ENCODE measurements around the gene STXBP6.

GRCh38 chr14:24892497-24893051, 157.4 kb downstream of the STXBP6 start:
- TF ChIP-seq, protein P1, sequence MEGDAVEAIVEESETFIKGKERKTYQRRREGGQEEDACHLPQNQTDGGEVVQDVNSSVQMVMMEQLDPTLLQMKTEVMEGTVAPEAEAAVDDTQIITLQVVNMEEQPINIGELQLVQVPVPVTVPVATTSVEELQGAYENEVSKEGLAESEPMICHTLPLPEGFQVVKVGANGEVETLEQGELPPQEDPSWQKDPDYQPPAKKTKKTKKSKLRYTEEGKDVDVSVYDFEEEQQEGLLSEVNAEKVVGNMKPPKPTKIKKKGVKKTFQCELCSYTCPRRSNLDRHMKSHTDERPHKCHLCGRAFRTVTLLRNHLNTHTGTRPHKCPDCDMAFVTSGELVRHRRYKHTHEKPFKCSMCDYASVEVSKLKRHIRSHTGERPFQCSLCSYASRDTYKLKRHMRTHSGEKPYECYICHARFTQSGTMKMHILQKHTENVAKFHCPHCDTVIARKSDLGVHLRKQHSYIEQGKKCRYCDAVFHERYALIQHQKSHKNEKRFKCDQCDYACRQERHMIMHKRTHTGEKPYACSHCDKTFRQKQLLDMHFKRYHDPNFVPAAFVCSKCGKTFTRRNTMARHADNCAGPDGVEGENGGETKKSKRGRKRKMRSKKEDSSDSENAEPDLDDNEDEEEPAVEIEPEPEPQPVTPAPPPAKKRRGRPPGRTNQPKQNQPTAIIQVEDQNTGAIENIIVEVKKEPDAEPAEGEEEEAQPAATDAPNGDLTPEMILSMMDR (IDR thresholded peaks at IDR 0.05): no peak
- TF ChIP-seq POLR2A (IDR thresholded peaks at IDR 0.05): no peak

All from uterus (tissue), 2 donors.